Parathyroid adenoma (tissue), 2 donors: Measurements from ENCODE around the gene LAMC2.

Source experiments
- H2AFZ ChIP-seq: fragments of 300-600 bp; sonication (generic); one replicate; pipeline ENCODE4 v1.7.0; 2017; ENCODE audit warnings: antibody characterized with exemption, mild to moderate bottlenecking
- H3K27ac ChIP-seq: fragments of 300-600 bp; sonication (generic); one replicate; pipeline ENCODE4 v1.7.0; 2017
- H3K27me3 ChIP-seq: fragments of 300-600 bp; sonication (generic); one replicate; pipeline ENCODE4 v1.7.0; 2017; ENCODE audit warnings: low read length; ENCODE audit not compliant: control insufficient read depth, insufficient read depth
- H3K36me3 ChIP-seq: fragments of 300-600 bp; sonication (generic); one replicate; pipeline ENCODE4 v1.7.0; 2017; ENCODE audit warnings: low read length; ENCODE audit not compliant: control insufficient read depth, insufficient read depth
- H3K4me1 ChIP-seq: fragments of 300-600 bp; sonication (generic); one replicate; pipeline ENCODE4 v1.7.0; 2017; ENCODE audit warnings: control low read depth
- H3K4me2 ChIP-seq: fragments of 300-600 bp; sonication (generic); one replicate; pipeline ENCODE4 v1.7.0; 2017; ENCODE audit warnings: low read length
- H3K4me3 ChIP-seq: fragments of 300-600 bp; sonication (generic); one replicate; pipeline ENCODE4 v1.7.0; 2017; ENCODE audit warnings: low read depth, low read length
- H3K79me2 ChIP-seq: fragments of 300-600 bp; sonication (generic); one replicate; pipeline ENCODE4 v1.7.0; 2017; ENCODE audit warnings: control low read depth
- H3K9ac ChIP-seq: fragments of 300-600 bp; sonication (generic); one replicate; pipeline ENCODE4 v1.7.0; 2017; ENCODE audit warnings: mild to moderate bottlenecking
- H3K9me3 ChIP-seq: fragments of 300-600 bp; sonication (generic); one replicate; pipeline ENCODE4 v1.7.0; 2017; ENCODE audit warnings: low read length; ENCODE audit not compliant: control insufficient read depth
- TF ChIP-seq, protein P1 (sequence below): fragments of 300-600 bp; sonication (generic); IDR thresholded peaks from one replicate; pipeline ENCODE4 v1.7.0; 2017; ENCODE audit warnings: antibody characterized with exemption, mild to moderate bottlenecking
- donor health status: primary hyperparathyroidism.

Gene LAMC2

DNA sequence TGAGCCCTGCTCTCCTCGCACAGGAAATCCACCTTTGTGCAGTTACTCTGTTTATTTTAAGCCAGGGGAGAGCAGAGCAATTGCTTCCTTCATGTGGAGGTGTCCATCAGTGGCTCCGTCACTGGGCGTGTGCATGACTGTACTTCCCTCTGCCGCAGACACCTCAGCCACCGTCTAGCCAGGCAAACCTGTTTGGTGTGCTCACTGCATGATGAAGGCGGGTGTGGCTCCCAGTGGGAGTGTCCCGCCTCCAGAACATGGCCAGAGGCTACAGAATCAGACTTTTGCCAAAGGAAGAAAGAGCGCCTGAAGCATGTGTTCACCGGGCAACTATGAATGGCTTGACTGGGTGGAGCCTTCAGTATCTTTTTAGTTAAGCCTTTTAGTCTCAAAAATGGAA lies 26.1 kb upstream of the LAMC2 start:
- H3K4me2 ChIP-seq = no peak overlapping the region
- no peaks in the 10 kb centered on the region for H3K4me1 ChIP-seq
- H3K4me3 ChIP-seq = no peak overlapping the region
- no peaks in the 10 kb centered on the region for H3K79me2 ChIP-seq
- no peaks in the 10 kb centered on the region for H3K27me3 ChIP-seq
- no peaks in the 10 kb centered on the region for H3K9me3 ChIP-seq
- no peak overlapping the region for H2AFZ ChIP-seq
- TF ChIP-seq, protein P1, sequence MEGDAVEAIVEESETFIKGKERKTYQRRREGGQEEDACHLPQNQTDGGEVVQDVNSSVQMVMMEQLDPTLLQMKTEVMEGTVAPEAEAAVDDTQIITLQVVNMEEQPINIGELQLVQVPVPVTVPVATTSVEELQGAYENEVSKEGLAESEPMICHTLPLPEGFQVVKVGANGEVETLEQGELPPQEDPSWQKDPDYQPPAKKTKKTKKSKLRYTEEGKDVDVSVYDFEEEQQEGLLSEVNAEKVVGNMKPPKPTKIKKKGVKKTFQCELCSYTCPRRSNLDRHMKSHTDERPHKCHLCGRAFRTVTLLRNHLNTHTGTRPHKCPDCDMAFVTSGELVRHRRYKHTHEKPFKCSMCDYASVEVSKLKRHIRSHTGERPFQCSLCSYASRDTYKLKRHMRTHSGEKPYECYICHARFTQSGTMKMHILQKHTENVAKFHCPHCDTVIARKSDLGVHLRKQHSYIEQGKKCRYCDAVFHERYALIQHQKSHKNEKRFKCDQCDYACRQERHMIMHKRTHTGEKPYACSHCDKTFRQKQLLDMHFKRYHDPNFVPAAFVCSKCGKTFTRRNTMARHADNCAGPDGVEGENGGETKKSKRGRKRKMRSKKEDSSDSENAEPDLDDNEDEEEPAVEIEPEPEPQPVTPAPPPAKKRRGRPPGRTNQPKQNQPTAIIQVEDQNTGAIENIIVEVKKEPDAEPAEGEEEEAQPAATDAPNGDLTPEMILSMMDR = no peak
- H3K36me3 ChIP-seq = no peaks in the 10 kb centered on the region
- no peak overlapping the region for H3K9ac ChIP-seq
- H3K27ac ChIP-seq = no peak overlapping the region

DNA sequence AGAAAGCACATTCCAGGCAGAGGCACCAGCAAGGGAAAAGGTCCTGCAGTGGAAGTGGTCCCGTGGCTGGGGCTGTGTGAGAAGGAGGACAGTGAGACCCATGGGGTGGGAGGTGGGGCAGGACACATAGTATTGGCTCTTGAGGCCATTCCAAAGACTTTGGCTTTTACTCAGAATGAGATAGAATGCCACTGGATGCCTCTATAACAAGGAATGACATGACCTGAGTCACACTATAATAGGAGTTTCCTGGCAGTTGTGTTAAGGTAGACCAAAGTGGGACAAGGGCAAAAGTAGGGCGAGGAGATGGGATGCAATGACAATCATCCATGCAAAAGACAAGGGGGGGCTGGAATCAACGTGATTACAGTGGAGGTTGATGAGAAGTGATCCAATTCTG lies 24.7 kb upstream of the LAMC2 start:
- no peaks in the 10 kb centered on the region for H3K4me1 ChIP-seq
- no peak overlapping the region for H2AFZ ChIP-seq
- H3K9ac ChIP-seq = no peak overlapping the region
- H3K4me3 ChIP-seq = no peak overlapping the region
- H3K27me3 ChIP-seq = no peaks in the 10 kb centered on the region
- H3K36me3 ChIP-seq = no peaks in the 10 kb centered on the region
- H3K27ac ChIP-seq = no peak overlapping the region
- no peaks in the 10 kb centered on the region for H3K9me3 ChIP-seq
- no peaks in the 10 kb centered on the region for H3K79me2 ChIP-seq
- TF ChIP-seq, protein P1 = no peak
- H3K4me2 ChIP-seq = no peak overlapping the region

DNA sequence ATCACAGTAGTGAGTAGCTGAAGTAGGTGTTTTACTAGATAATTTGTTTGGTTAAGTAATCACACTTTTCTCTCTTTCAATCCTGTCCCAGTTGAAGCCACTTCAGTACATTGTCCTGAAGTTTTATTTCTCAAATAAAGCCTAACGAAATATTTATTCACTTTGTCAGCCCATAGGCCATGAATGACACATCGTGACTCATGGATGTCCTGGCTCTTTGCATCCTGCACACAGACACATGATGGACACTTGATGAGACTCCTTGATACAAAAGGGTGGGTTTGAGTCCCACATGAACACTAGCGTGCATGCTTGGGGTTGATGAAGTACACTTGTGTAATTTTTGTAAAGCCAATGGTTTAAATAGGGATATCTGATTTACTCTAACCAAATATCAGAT lies 22.7 kb upstream of the LAMC2 start:
- Histone ChIP-seq H3K4me3 (no peak overlapping the region), H3K4me1 (no peaks in the 10 kb centered on the region), H3K27me3 (no peaks in the 10 kb centered on the region), H3K27ac (no peak overlapping the region), H3K4me2 (no peak overlapping the region), H3K36me3 (no peaks in the 10 kb centered on the region), H3K9me3 (no peaks in the 10 kb centered on the region), H2AFZ (no peak overlapping the region), H3K79me2 (no peaks in the 10 kb centered on the region), H3K9ac (no peak overlapping the region)
- TF ChIP-seq, protein P1 = no peak

DNA sequence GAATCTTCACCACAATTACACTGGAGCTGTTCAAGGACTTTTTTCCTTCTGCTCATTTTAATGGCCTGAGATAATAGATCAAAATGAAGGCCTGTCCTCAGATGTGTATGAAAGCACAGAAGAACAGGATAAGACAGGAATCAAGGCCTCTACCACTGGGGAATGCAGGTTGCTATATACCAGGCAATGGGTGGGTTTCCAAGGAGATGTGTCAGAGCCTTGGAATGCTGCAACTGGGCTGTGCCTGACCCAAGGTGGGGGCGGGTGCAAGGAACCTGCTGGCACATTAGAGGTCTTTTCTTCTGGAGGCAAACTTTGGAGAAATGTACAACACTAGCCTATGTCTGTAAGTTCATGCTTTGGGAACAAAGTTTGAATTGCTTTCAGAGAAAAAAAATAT lies 21.7 kb upstream of the LAMC2 start:
- Histone ChIP-seq H3K4me3 (no peak overlapping the region), H3K4me1 (no peaks in the 10 kb centered on the region), H3K79me2 (no peaks in the 10 kb centered on the region), H3K9me3 (no peaks in the 10 kb centered on the region), H3K4me2 (no peak overlapping the region), H3K27me3 (no peaks in the 10 kb centered on the region), H3K27ac (no peak overlapping the region), H2AFZ (no peak overlapping the region), H3K9ac (no peak overlapping the region), H3K36me3 (no peaks in the 10 kb centered on the region)
- TF ChIP-seq, protein P1 = no peak

DNA sequence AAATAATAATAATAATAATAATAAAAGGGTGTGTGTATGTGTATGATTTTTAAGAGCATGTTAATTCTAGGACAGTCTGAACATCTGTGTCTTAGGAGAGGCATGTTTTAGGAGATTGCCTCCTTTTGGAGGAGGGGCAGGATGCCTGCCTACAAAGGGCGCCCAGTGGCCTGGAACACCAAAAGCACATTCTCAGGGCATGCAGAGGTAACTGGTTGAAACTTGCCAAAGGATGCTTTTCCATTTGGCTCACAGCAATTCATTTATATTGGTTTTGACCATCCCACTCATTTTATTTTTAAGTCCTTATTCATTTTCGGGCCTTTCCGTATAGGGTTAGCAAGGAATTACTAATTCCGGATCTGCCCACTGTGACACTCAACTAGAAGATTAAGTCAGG lies 21.1 kb upstream of the LAMC2 start:
- H3K27ac ChIP-seq = no peak overlapping the region
- no peak overlapping the region for H2AFZ ChIP-seq
- H3K4me3 ChIP-seq = no peak overlapping the region
- no peaks in the 10 kb centered on the region for H3K27me3 ChIP-seq
- TF ChIP-seq, protein P1 = no peak
- H3K4me2 ChIP-seq = no peak overlapping the region
- H3K79me2 ChIP-seq = no peaks in the 10 kb centered on the region
- H3K4me1 ChIP-seq = no peaks in the 10 kb centered on the region
- no peaks in the 10 kb centered on the region for H3K9me3 ChIP-seq
- H3K9ac ChIP-seq = no peak overlapping the region
- no peaks in the 10 kb centered on the region for H3K36me3 ChIP-seq
